Glomerular visceral epithelial cell (primary cell): Measurements from ENCODE around the gene PIP4K2C.
A peak's percentile ranks its signal among the peaks of the same experiment; 100 is the strongest.
"Not testable (repeated sequence)": the region's sequence is repeated elsewhere in the genome, so short reads cannot be mapped to it uniquely, and the experiment has no call there.

Experiments
- DNase-seq: peaks from one replicate; pipeline ENCODE4 v3.0.0-alpha.2; 2016; ENCODE audit errors: extremely low spot score

The PIP4K2C gene

DNA sequence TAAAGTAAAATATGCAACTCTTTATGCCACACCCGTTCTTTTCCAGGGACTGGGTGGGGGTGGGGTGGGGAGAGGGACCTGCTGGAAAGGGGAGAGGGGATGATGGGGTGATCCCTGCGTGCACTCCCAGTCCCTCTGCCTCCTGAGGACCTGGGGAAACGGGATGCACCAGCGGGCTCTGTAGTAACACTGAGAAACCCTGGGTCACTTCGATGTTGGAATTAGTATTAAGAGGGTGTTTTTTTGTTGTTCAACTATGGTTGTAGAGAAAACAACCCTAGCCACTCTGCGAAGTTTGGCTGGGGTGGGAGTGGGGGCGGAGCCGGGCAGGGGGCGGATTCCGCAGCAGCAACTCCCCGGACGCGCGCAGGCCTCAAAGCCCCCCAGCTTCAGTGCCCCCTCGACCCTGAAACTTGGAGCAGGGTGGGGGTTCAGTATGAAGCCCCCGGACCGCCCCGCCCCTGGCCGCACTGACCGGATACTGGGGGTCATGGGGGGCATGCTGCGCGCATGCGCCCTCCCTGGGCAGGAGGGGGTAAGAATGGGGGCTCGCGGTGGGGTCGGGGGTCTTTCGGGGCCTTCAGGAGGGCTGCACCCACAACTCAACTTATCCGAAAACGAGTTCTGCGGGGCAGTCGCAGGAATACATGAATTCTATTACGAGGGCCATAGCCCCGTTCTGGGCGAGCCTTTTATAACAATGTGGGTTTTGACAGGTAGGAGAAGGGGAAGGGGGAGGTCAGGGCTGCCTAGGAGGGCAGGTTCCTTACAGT is 19.0 kb downstream of the PIP4K2C start:
- DNase-seq, result no peak

- no peak for DNase-seq
These were observed 19.6 kb downstream of the PIP4K2C start for GRCh38 chr12:57610554-57611107.

DNA sequence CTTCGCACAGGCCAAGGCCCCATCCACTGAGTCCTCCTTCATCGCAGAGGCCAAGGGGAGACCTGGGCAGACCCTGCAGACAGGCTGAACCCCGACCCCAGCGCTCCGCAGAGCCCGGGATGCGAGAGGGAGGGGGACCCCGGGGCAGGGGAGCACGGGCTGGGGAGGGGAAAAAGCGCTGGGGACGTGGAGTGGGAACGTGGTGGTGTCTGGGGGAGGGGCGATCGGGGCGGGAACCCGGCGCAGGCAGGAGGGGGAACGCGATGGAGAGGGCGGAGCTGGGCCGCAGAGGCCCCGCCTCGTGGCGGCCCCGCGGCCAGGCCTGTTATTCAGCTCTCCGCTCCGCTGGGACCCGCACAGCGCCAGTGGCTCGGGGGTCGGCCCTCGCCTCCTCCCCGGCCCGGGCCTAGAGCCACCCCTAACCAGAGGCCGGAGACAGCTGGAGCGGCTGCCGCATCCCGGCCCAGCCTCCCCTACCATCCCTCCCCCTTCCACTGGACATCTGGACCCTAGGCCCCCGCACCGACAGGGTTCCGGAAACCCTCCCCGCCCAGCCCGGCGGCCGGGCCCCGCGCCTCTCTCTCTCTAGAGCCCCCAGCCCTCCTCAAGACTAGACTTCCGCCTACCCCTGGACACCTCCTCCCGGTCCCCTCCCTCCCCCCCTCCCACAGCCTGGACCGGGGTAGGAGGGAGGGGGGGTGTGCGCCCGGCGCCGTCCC is 20.3 kb downstream of the PIP4K2C start, which contains the start of gene ARHGEF25:
Gene ARHGEF25 (plus strand): TSS at position 328 of the 719 bp plus-strand sequence. CDS start 460 bp downstream, outside the sequence.
- DNase-seq, result peak; percentile 43

GRCh38 chr12:57611827-57612710 is 21.1 kb downstream of the PIP4K2C start:
- no peak for DNase-seq

DNA sequence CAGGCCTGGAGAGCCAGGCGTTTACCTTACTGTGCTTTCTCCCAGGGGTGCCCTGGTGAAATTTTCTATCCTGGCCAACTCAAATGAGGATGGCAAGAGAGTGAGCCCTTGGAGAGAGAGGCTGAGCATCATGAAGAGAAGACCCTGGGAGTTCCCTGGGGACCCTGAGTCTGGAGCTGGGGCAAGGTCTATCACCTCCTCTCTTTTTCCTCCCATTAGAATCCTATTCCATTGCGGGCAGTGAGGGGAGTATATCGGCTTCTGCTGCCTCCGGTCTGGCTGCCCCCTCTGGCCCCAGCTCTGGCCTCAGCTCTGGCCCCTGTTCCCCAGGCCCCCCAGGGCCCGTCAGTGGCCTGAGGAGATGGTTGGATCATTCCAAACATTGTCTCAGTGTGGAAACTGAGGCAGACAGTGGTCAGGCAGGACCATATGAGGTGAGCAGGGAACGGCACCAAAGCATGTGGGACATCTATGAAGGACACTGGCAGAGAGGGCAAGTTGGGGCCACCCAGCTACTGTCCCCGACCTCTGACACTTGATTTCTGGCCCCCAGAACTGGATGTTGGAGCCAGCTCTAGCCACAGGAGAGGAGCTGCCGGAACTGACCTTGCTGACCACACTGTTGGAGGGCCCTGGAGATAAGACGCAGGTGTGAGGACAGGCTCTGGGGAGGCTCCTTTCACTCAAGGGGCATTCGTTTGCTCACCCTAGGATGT is 21.9 kb downstream of the PIP4K2C start:
- DNase-seq, result no peak

- no peak for DNase-seq
These were observed 22.6 kb downstream of the PIP4K2C start for GRCh38 chr12:57613427-57614109.

DNA sequence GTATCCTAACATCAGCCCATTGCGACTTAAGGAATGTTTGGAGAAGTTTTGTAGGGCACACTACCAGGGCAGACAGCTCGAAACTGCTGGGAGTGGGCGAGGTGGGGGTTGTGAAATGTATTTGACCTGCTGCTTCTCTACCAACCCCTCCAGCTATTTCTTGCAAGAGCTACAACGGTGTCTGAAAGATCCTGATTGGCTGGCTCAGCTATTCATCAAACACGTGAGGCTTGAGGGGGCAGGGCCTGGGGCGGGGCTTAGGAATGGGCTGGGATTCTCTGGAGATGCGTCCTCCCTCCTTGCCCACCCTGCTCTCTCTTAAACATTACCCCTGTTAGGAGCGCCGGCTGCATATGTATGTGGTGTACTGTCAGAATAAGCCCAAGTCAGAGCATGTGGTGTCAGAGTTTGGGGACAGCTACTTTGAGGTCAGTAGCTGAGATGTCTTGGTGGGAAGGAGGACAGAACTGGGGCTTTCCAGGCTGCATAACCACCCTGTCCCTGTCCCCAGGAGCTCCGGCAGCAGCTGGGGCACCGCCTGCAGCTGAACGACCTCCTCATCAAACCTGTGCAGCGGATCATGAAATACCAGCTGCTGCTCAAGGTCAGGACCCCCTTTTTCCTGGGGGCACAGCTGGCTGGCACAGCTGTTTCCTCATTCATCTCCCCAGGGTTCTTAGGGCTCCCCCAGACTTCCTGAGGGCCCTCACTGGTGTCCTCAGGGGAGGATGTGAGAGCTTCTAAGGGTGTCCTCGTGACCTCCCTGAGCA is 23.4 kb downstream of the PIP4K2C start:
- DNase-seq, result no peak

- no peak for DNase-seq
These were observed 24.0 kb downstream of the PIP4K2C start for GRCh38 chr12:57614948-57615500.

- DNase-seq, result no peak
These were observed 24.6 kb downstream of the PIP4K2C start for GRCh38 chr12:57615637-57616036.

- DNase-seq, result no peak
These were observed 25.6 kb downstream of the PIP4K2C start for GRCh38 chr12:57616383-57617101.

DNA sequence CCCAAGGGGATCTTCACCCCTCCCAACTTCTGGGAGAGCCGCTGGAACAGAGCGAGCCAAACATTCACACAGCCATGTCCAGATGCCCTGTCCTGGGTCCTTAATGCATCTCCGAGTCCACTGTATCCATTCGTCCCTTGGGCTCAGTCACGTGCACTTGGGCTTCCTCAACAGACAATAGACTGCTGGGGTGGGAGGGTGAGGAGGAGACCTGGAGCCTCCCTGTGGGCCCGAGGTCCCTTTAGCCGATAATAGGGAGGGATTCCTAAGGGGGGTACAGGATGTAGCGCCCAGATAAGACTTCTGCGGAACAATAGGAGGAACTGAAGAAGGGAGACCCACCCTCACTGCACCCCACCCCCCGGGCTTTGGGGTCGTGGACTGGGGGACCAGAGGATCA is 26.9 kb downstream of the PIP4K2C start:
- DNase-seq, result no peak

- DNase-seq, result not testable (repeated sequence)
These were observed 27.4 kb downstream of the PIP4K2C start for GRCh38 chr12:57618431-57618830.

GRCh38 chr12:57618966-57619433 is 28.0 kb downstream of the PIP4K2C start:
- DNase-seq, result no peak

DNA sequence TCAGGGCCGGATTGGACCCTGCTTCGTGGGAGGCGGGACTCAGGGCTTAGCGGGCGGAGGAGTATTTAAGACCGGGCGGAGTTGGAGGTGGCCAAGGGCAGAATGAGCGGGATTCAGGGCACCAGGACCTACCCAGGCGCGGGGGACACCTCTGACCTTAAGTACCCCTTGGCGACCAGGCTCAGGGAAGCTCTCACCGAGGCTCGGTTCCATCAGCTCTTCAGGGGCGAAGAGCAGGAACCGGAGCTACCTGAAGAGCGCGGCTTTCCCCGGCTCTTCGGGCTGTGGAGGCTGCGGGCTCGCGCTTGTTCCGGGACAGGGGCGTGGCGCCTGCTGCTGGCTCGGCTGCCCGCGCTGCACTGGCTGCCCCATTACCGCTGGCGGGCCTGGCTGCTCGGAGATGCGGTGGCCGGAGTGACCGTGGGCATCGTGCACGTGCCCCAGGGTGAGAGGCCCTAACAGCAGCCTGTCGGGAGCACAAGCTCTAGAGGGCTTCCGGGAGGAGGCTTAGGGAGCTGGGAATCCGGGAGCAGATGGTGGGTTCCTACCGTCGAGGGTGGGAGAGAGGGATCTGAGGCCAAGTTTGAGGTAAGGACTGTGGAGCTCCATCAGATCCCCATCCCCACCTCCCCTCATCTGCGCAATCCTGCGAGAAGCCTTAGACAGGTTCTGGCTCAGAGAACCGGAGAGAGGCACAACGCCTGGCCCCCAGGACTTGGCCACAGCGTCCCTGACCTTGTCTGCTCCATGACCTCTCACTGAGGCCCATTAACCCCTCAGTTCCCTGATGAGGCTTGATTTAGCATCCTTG is 28.6 kb downstream of the PIP4K2C start:
- DNase-seq, result no peak

- no peak for DNase-seq
These were observed 29.4 kb downstream of the PIP4K2C start for GRCh38 chr12:57620245-57620935.

DNA sequence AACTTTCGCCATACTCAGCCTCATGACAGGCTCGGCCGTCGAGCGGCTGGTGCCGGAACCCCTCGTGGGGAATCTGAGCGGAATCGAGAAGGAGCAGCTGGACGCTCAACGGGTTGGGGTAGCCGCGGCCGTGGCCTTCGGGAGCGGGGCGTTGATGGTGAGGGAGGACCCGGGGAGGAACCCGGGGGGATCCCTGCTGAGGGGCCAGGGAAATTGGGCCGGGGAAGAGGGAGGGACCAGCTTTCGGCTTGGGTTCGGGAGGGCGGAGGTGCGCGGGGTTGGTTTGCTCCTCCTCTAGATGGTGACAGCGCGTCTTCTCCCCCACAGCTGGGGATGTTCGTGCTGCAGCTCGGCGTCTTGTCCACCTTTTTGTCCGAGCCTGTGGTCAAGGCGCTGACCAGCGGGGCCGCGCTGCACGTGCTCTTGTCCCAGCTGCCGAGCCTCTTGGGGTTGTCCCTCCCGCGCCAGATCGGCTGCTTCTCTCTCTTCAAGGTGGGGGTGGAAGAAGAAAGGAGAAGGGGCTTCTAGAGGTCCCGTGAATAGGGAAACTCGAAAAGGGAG is 30.0 kb downstream of the PIP4K2C start:
- no peak for DNase-seq
